PC-3 (cell line): ENCODE measurements around the gene HTD2. TPM values are rescaled to one million over a fixed set of nuclear protein-coding genes. Genes with fewer than 3 reads are reported as not detected.
A peak's percentile ranks its signal among the peaks of the same experiment; 100 is the strongest.

ENCODE experiments used
- ATAC-seq: fragments of 200-7000 bp; cut with Tn5 transposase; 2 replicates; pipeline ENCODE4 v1.9.1; 2020; ENCODE audit warnings: mild to moderate bottlenecking, moderate library complexity
- BruUV-seq: library from RNA; stranded (reverse); fragments of 400-500 nt; replicated peaks from 2 replicates; lab custom pipeline; 2021; lab: Mats Ljungman, UMichigan
- CTCF ChIA-PET: fragments of 300-600 bp; sonication (Branson Sonifier 250); formaldehyde crosslinking; loops from one replicate; lab custom pipeline; 2022; ENCODE audit warnings: antibody characterized with exemption; lab: Charles Lee
- POLR2A ChIA-PET: fragments of 300-600 bp; sonication (Branson Sonifier 250); formaldehyde crosslinking; loops from one replicate; lab custom pipeline; 2022; ENCODE audit warnings: antibody characterized with exemption; ENCODE audit not compliant: unreplicated experiment; lab: Charles Lee
- DNase-seq: peaks from one replicate; pipeline ENCODE4 v3.0.0-alpha.2; 2015
- H2AFZ ChIP-seq: fragments of 300-600 bp; sonication (generic); 2 replicates; pipeline ENCODE4 v1.6.0; 2016; ENCODE audit warnings: antibody characterized with exemption, low read length
- H3F3A ChIP-seq: fragments of 300-600 bp; sonication (generic); one replicate; pipeline ENCODE4 v1.6.0; 2017; ENCODE audit warnings: antibody characterized with exemption, low read length, control low read depth, mild to moderate bottlenecking; ENCODE audit not compliant: unreplicated experiment
- H3K27ac ChIP-seq: fragments of 300-600 bp; sonication (generic); 2 replicates; pipeline ENCODE4 v1.5.1; 2016; ENCODE audit warnings: mild to moderate bottlenecking, low read length
- H3K27me3 ChIP-seq: fragments of 300-600 bp; sonication (generic); 2 replicates; pipeline ENCODE4 v1.6.1; 2016; ENCODE audit warnings: low read length, mixed read lengths
- H3K36me3 ChIP-seq: fragments of 300-600 bp; sonication (generic); 2 replicates; pipeline ENCODE4 v1.6.1; 2016; ENCODE audit warnings: low read depth, mixed run types, low read length, mixed read lengths
- H3K4me1 ChIP-seq: fragments of 300-600 bp; sonication (generic); 2 replicates; pipeline ENCODE4 v1.5.1; 2016; ENCODE audit warnings: low read length; ENCODE audit not compliant: insufficient read depth
- H3K4me2 ChIP-seq: fragments of 300-600 bp; sonication (generic); 2 replicates; pipeline ENCODE4 v1.6.0; 2016; ENCODE audit warnings: low read length
- H3K4me3 ChIP-seq: fragments of 300-600 bp; sonication (generic); 2 replicates; pipeline ENCODE4 v1.5.1; 2016; ENCODE audit warnings: mild to moderate bottlenecking, low read length, mixed read lengths
- H3K79me2 ChIP-seq: fragments of 300-600 bp; sonication (generic); 2 replicates; pipeline ENCODE4 v1.6.1; 2017; ENCODE audit warnings: low read length, mixed read lengths
- H3K9ac ChIP-seq: fragments of 300-600 bp; sonication (generic); 2 replicates; pipeline ENCODE4 v1.6.0; 2016; ENCODE audit warnings: mild to moderate bottlenecking, low read length
- H3K9me2 ChIP-seq: fragments of 300-600 bp; sonication (generic); replicated peaks from 2 replicates; pipeline ENCODE4 v1.6.1; 2016; ENCODE audit warnings: mixed run types, low read length, mixed read lengths
- H3K9me3 ChIP-seq: fragments of 300-600 bp; sonication (generic); 2 replicates; pipeline ENCODE4 v1.6.1; 2016; ENCODE audit warnings: low read length, mixed read lengths
- H4K20me1 ChIP-seq: fragments of 300-600 bp; sonication (generic); 2 replicates; pipeline ENCODE4 v1.6.1; 2016; ENCODE audit warnings: low read length, mixed read lengths
- EZH2 ChIP-seq: fragments of 300-600 bp; sonication (generic); IDR thresholded peaks from one replicate; pipeline ENCODE4 v1.6.1; 2017; ENCODE audit warnings: antibody characterized with exemption, mild to moderate bottlenecking, low read length; ENCODE audit not compliant: unreplicated experiment
- EZH2phosphoT487 ChIP-seq: fragments of 300-600 bp; sonication (generic); IDR thresholded peaks from 2 replicates; pipeline ENCODE4 v1.6.1; 2018; ENCODE audit warnings: mild to moderate bottlenecking, antibody characterized with exemption, low read length, borderline replicate concordance
- intact Hi-C: fragments of 100-400 bp; cut with micrococcal nuclease; formaldehyde crosslinking; loops from 2 replicates; pipeline ENCODE4 v1.9.0; 2023
- total RNA-seq: library from RNA; depleted of rRNA; stranded (reverse); fragments of >200 nt; gene quantifications from 2 replicates; pipeline ENCODE4 v1.2.3, GENCODE V29; 2014
- TF ChIP-seq, protein P1 (sequence below): fragments of 300-600 bp; sonication (generic); conservative IDR thresholded peaks from 2 replicates; pipeline ENCODE4 v1.5.1; 2017; ENCODE audit warnings: antibody characterized with exemption, low read depth, mild to moderate bottlenecking, low read length

The HTD2 gene
- total RNA-seq, 1 experiment from 2014 or later: 6.9 TPM

DNA sequence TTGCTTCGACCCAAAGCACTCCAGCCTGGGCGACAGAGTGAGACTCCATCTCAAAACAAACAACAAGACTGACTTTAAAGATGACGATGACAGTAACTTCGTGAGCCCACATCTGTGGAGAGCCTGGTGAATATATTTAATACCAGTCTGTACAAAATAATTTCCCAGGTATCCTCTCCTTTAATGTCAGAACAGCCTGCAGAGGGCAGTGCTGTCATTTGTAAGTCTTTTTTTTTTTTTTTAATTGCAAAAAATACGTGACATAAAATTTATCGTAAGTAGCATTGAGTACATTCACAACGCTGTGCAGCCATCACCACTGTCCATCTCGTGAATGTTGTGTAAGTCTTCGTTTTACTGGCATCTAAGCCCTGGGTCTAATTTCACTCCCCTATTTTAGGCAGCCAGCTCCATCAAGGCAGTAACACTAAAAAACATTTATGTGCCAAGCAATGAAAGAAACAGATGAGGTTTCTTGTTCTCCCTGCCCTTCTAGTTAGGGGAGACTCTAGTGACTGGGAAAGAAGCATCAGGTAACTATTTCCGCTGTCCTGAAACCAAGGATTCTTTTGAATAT is 1.4 kb downstream of the HTD2 start:
- CTCF ChIA-PET: interaction anchor here (1.1 kb wide), 1 partner anchor 322 kb away, joined by 3 read pairs; no protein-coding TSS in a partner anchor
- H3K27ac ChIP-seq: no peak overlapping the region
- peaks cover 22% of the 10 kb centered on the region for H4K20me1 ChIP-seq
- H3K4me1 ChIP-seq: peaks cover 11% of the 10 kb centered on the region
- peaks cover 27% of the 10 kb centered on the region for H3K36me3 ChIP-seq
- H3K9me2 ChIP-seq: no peaks in the 10 kb centered on the region
- DNase-seq: peak; percentile 63
- no TSS peak for BruUV-seq
- H3K4me3 ChIP-seq: peak overlapping the region; percentile 95
- TF ChIP-seq EZH2phosphoT487 (no peak), EZH2 (no peak)
- TF ChIP-seq, protein P1, sequence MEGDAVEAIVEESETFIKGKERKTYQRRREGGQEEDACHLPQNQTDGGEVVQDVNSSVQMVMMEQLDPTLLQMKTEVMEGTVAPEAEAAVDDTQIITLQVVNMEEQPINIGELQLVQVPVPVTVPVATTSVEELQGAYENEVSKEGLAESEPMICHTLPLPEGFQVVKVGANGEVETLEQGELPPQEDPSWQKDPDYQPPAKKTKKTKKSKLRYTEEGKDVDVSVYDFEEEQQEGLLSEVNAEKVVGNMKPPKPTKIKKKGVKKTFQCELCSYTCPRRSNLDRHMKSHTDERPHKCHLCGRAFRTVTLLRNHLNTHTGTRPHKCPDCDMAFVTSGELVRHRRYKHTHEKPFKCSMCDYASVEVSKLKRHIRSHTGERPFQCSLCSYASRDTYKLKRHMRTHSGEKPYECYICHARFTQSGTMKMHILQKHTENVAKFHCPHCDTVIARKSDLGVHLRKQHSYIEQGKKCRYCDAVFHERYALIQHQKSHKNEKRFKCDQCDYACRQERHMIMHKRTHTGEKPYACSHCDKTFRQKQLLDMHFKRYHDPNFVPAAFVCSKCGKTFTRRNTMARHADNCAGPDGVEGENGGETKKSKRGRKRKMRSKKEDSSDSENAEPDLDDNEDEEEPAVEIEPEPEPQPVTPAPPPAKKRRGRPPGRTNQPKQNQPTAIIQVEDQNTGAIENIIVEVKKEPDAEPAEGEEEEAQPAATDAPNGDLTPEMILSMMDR: peak; percentile 77
- no peaks in the 10 kb centered on the region for H3F3A ChIP-seq
- no peaks in the 10 kb centered on the region for H3K27me3 ChIP-seq
- peaks cover 50% of the 10 kb centered on the region for H3K79me2 ChIP-seq
- H3K4me2 ChIP-seq: peak overlapping the region; percentile 91
- peak overlapping the region; percentile 98 for H3K9ac ChIP-seq
- no peaks in the 10 kb centered on the region for H3K9me3 ChIP-seq
- POLR2A ChIA-PET: no interaction called here
- intact Hi-C loops: loop anchor here (2.0 kb wide), 3 partner anchors 25 to 225 kb away; partner anchors contain the start of gene PXK
- H2AFZ ChIP-seq: no peak overlapping the region
- peak; percentile 11; the same call in 1 of the 2 replicates for ATAC-seq

DNA sequence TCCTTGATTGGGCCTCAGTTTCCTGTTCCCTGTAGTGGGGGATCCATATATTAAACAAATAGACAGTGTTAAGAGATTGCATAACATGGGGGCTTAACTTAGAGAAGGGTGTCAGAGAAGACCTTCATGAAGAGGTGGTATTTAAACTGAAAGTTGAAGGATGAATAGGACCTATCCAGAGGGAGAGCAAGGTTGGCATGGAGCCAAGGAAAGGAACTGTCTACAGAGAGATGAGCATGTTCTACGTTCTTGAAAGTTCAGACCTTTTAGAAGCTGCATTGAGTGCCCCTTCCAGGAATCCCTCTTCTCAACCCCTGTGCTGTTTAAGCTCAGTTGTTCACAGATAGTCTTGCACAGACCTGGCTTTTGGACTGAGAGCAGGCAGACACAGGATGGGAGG is 2.4 kb downstream of the HTD2 start:
- peak overlapping the region; percentile 91; the same call in 1 of the 2 replicates for H3K4me2 ChIP-seq
- no peaks in the 10 kb centered on the region for H3K9me3 ChIP-seq
- ChIA-PET POLR2A (interaction anchor here (0.6 kb wide), 1 partner anchor 257 kb away, joined by 3 read pairs; no protein-coding TSS in a partner anchor), CTCF (no interaction called here)
- peaks cover 22% of the 10 kb centered on the region for H4K20me1 ChIP-seq
- DNase-seq (no peak), ATAC-seq (no peak)
- H3F3A ChIP-seq: no peaks in the 10 kb centered on the region
- peaks cover 11% of the 10 kb centered on the region for H3K4me1 ChIP-seq
- H3K36me3 ChIP-seq: peaks cover 34% of the 10 kb centered on the region
- H3K79me2 ChIP-seq: peaks cover 50% of the 10 kb centered on the region
- intact Hi-C loops: no loop called here
- BruUV-seq: no TSS peak
- no peaks in the 10 kb centered on the region for H3K27me3 ChIP-seq
- no peak overlapping the region for H3K27ac ChIP-seq
- H2AFZ ChIP-seq: no peak overlapping the region
- H3K4me3 ChIP-seq: no peak overlapping the region
- no peaks in the 10 kb centered on the region for H3K9me2 ChIP-seq
- no peak overlapping the region for H3K9ac ChIP-seq
- TF ChIP-seq, protein P1: no peak
- TF ChIP-seq EZH2: no peak
- no peak for TF ChIP-seq EZH2phosphoT487

DNA sequence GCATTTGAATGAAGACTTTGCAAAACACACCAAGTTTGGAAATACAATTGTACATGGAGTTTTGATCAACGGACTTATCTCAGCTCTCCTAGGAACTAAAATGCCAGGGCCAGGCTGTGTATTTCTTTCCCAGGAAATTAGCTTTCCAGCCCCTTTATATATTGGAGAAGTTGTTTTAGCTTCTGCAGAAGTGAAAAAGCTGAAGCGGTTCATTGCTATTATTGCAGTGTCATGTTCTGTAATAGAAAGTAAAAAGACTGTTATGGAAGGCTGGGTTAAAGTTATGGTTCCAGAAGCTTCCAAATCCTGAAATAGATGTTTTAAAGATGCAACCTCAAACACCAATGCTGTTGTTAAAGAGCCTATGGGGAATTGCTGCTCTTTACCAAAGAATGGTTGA is 11.5 kb downstream of the HTD2 start:
- Histone ChIP-seq H3K27me3 (no peaks in the 10 kb centered on the region), H3K27ac (no peak overlapping the region), H3F3A (peaks cover 3% of the 10 kb centered on the region), H3K36me3 (peaks cover 48% of the 10 kb centered on the region), H3K4me3 (no peak overlapping the region), H2AFZ (no peak overlapping the region), H3K9me2 (no peaks in the 10 kb centered on the region), H3K9ac (no peak overlapping the region), H3K4me1 (no peaks in the 10 kb centered on the region), H4K20me1 (no peaks in the 10 kb centered on the region), H3K4me2 (no peak overlapping the region), H3K9me3 (no peaks in the 10 kb centered on the region), H3K79me2 (no peaks in the 10 kb centered on the region)
- intact Hi-C loops: no loop called here
- ATAC-seq (no peak), DNase-seq (no peak)
- BruUV-seq: TSS peak; percentile 18
- POLR2A ChIA-PET: no interaction called here
- CTCF ChIA-PET: no interaction called here
- TF ChIP-seq EZH2: no peak
- TF ChIP-seq, protein P1: no peak
- TF ChIP-seq EZH2phosphoT487: no peak
